ENCODE measurements around the gene CSPG5.

The CSPG5 gene

DNA sequence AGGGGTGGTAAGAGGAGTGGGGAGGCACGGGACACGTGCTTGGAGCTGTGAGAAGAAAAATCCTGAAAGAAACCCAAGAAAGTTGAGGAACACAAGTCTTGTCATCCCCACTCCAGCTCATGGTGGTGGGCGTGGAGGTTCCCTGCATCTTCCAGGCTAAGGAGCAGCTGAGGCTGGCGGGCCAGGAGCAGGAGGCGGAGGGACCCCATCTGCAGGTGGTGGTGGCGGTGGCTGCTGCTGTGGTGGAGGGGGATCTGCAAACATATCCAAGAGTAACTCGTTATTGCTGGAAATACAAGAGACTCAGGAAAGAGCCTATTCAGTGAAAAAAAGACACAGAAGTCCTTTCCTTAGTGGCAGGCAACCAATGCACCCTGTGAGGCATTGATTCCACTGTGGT lies 9.4 kb upstream of the CSPG5 start:
- DNase-seq (ENCODE audit: low read depth in 2 of 2), result no peak

DNA sequence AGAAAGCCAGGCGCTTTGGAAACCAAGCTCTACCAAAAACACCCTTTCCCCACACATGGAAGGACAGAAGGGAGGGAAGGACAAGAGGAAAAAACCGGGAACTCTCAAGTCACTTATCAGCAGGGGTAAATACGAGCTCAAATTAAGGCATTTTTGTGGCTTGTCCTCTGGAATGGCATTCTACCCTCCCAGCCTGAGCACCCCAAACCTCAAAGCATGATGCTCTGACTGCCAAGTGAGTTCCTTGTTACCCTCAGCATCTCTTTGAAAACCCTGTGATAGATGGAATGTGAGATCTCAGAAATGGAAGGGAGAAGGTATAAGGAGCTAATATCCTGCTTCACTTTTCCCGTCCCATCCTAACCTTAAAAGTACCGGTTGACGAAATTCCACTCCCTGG lies 8.1 kb upstream of the CSPG5 start:
- no peak for DNase-seq (ENCODE audit: low read depth in 2 of 2)

DNA sequence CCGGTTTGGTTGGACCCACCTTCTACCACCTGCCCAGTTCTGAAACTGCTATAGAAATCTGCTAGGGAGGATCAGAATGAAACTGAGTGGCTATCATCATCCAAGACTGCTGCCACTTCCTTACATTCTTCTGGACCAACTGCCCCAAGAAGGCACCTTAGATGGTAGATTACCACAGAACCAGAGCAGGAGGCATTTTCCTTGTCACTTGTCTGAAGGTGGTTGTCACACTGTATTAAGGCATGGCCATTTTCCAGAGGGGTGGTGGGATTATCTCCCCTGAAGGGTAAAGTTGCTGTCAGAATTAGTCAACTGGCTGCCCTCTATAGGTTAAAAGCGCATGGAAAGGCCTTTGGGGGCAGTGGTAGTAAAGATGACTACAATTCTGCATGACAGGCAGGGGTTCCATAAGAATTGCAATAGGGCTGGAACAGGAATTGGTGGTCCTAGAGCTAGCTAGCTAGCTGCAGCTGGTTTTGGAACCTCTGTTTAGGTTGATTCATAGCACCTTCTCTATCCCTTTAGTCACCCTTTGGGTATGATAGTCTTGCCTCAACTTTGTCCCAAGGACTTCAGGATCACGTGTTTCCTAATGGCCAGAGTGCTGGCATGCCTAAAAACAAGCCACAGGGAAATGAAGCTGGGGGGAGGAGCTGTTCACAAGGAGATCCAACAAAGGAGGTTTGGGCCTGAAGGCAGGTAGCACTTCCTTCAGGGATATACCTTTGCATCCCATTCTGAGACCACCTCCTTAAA lies 4.8 kb upstream of the CSPG5 start:
- DNase-seq (ENCODE audit: low read depth in 2 of 2), result no peak

DNA sequence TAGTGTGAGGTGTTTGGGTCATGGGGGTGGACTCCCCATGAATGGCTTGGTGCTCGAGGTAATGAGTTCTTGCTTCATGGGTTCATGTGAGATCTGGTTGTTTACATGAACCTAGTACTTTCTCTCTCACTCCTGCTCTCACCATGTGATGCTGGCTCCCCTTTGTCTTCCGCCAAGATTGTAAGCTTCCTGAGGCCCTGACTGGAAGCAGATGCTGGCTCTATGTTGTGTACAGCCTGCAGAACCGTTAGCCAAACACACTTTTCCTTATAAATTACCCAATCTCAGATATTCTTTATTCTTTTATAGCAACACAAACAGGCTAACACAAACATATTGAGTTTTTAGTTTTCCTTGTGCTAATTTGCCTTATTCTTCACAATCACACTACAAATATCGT lies 3.2 kb upstream of the CSPG5 start:
- no peak for DNase-seq (ENCODE audit: low read depth in 2 of 2)

DNA sequence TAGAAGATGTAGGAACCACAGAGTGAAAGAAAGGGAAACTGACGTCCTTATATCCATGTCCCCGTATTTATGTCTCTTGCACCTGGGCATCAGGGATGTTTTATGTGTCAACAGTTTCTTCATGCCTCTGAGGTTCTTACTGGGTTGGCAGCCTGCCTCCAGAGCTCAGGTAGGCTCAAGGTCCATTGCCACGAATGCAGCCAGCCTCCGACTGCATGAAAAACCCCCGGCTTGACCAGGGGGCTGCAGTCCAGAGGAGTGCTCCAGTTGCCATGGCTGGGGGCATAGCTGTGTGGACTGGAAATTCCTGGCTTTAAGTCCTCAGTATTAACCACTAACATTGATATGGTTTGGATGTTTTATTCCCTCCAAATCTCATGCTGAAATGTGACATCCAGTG lies 2.8 kb upstream of the CSPG5 start:
- DNase-seq (ENCODE audit: low read depth in 2 of 2), result no peak

DNA sequence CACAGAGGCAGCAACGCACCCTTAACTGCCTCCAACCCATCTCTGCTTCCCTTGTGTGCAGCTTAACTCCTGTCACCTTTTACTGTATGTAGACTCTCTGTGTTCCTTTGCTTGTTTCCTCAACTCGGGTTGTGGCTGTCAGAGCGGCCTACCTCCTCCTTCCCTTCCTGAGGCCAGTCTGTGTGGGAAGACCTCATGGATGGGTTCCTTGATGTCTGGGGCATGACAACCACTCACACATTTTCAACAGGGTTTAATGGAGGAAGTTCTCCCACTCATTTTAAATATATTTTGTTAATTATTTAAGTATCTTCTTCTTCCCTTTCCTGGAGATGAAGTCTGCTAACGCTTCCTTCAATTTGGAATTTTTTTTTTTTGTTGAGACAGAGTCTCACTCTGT lies 1.8 kb upstream of the CSPG5 start:
- no peak for DNase-seq (ENCODE audit: low read depth in 2 of 2)

DNA sequence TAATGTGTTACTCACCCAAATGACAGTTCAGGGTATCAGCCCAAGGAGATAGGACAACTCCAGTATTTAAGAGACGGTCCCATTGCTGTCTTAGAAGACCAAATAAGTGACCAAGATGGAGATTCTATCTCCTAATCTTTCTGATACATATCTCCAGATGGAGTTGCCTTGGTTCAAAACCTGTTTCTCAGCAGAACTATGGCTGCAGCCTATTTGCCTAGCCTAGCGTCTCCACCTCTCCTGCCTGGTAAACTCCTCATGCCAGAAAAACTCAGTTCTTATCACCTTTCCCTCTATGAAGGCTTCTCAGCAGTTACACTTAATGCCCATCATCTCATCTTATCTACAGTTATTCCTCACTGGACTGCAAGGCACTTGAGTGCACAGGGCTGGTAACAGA lies 1.2 kb upstream of the CSPG5 start:
- DNase-seq (ENCODE audit: low read depth in 2 of 2), result no peak

DNA sequence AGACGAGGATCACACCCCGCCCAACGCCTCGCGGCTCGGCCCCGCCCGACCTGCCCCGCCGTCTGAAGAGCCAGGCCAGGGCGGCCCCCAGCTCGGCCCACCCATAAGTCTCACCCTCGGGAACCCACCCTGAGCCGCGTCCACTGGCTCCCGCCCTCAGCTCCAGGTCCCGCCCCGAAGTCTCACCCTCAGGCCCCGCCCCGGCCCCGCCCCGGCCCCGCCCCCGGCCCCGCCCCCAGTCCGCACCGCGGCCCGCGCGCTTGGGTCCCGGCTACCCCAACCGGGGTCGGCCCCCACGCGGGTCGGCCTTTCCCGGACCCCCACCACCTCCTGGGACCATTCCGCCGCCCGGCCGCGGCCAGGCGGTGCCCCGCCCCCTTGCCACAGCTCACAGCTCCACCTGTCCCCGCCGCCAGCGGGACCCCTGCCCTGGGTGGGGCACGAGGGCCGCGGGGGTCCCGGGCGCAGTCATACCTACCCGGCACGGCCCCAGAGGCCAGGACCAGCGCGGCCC lies 489 bp downstream of the CSPG5 start:
- peak in 1 of 2 donors; percentile 33 for DNase-seq (ENCODE audit: low read depth in 2 of 2)

DNA sequence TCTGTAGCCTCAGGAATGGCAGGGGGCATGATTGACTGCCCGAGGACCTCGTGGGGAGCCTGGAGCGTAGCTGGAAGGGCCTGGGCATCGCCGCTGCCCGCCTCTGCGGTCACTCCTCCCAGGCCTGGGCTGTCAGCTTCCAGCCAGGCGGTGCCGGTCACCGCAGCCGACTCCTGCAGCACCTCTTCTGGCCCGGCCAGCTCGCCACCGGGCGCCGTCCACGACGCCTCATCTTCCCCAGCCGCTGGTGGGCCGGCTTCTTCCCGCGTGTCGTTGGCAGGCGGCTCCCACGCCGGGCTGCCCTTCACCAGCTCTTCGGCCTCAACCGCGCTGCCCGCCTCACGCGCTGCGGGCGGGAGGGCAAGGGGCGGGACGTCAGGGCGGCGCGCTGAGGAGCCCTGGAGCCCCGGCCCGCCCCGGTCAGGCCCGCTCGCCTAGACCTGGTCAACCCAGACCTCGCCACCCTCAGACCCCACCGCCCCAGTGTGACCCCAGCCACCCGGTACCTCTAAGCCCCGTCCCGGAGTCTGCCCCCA lies 1.0 kb downstream of the CSPG5 start:
- no peak for DNase-seq (ENCODE audit: low read depth in 2 of 2)

DNA sequence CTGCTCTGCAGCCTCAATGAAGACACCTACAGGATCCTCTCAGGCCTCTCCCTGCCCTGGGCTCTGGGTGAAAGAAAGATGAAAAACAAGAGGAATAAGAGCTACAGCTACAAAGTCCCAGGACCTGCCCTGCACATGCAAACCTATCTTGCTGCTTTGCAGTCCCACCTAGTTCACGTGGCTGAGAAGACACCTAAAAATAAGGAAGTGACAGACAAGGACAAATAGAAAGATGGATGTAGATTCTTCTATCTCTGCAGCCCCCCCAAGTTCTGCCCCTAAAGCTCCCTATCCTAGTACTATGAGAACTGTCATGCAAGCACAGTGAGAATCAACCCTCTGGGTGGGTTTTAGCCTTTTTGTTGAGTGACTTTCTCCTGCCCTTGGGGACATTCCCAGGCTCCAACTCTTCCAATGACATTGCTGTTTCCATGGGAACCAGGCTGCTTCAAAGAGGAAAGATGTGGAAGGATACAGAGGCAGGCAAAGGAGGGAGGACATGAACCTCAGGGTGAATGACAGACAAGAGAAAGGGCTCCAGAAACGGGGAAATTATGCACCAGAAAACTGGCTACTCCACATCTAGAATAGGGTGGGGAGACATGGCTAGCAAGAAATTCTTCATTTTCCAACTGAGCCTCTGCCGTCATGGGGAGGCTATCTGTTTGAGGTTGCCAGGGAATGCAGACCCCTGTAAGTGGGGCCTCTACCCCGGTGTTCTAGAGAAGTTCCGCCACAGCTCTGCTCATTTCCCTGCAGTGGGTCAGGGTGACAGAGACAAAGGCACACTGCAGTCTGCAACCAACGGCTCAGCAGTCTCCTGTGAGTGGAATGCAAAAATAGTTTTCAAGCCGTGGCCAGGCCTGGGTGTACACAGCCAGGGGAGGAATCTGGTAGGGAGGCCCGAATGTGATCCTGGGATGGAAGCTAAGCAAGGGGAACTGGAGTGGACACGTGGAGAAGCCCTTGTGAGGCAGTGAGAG lies 5.2 kb downstream of the CSPG5 start:
- DNase-seq (ENCODE audit: low read depth in 2 of 2), result no peak

DNA sequence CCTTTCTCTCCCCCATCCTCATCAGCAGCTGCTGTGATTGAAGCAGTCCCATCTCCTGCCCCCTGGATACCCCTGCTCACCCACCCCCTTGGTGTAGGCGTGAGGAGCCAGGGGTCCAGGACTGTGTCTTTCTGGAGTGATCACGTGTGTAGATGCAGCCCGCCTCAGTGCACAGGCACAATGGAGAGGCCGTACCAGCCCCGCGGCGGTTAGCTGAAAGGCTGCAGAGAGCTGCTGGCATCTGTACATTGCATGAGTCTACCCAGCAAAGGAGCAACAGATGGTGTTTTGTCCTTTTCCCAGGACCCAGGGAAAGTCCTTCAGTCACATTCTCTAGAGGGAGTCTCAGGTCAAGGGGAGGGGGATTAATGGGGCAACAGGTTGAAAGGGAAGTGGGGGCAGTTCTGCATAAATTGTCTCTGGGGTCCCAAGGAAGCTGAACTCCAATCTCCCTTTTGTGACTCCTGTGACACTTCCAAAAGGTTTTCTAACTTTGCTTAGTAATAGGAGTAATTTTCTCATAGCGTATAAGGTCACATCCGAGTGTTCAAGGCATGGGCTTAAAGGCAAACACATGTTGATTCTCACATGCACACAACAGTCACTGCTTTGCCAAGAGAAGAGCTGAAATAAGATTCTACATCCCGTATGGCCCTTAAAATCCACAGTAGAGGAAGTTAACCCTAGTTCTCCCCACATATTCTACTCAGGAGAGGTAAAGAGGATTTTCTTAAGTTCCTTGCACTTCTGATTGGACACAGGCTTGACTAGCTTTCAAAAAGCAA lies 7.1 kb downstream of the CSPG5 start:
- no peak for DNase-seq (ENCODE audit: low read depth in 2 of 2)

DNA sequence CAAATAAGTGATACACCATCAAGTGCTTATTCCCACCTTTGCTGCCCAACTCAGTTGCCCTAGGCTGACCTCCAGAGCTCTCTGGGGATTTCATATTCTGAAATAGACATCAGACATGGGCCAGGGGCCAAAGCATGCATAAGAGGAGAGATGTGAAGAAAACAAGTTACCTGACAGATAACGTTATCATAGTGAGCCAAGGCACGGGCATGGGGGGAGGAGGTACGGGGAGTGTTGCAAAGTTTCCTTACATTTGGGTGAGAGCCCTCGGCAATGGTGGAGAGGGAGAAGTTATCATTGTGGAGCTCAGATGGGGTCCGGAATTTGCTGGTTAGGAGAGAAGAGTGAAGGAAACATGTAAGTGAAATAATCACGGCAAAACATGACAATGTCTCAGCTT lies 9.8 kb downstream of the CSPG5 start:
- no peak for DNase-seq (ENCODE audit: low read depth in 2 of 2)

DNA sequence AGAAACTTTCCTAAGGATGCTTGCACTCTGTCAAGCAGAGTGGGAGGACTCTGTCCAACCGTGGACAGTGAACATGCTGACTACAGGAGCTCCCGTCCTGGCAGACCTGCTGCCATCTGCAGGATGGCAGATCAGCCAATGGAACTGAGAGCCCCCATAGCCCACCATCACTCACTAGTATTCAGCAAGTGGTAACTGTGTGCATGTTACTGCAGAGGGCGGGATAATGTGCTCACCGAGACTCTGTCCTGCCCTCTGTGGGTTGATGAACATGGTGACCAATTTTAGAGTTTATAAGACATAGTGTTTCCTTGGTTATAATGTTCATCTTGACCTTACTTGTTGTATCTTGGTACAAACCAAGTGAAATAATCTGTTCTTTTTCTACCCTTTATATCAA lies 11.5 kb downstream of the CSPG5 start:
- no peak for DNase-seq (ENCODE audit: low read depth in 2 of 2)

DNA sequence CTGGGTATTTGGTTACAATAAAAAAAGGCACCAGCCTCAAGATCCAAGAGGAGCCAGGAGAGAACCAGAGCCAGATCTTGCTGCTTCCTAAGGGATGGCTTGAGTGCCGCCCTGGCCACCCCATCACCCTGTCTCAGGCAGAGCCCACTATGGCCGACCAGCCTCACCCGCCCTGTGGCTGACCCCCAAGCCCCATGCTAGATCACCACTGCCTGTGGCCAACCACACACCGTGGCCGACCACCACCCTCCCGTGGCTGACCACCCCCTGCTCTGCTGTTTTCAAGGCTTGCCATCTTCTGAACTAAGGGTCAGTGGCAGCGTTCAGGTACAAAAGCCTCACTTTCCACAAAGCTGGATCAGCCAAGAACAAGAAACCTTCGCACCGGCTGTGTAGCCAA lies 12.0 kb downstream of the CSPG5 start:
- DNase-seq (ENCODE audit: low read depth in 2 of 2), result no peak

DNA sequence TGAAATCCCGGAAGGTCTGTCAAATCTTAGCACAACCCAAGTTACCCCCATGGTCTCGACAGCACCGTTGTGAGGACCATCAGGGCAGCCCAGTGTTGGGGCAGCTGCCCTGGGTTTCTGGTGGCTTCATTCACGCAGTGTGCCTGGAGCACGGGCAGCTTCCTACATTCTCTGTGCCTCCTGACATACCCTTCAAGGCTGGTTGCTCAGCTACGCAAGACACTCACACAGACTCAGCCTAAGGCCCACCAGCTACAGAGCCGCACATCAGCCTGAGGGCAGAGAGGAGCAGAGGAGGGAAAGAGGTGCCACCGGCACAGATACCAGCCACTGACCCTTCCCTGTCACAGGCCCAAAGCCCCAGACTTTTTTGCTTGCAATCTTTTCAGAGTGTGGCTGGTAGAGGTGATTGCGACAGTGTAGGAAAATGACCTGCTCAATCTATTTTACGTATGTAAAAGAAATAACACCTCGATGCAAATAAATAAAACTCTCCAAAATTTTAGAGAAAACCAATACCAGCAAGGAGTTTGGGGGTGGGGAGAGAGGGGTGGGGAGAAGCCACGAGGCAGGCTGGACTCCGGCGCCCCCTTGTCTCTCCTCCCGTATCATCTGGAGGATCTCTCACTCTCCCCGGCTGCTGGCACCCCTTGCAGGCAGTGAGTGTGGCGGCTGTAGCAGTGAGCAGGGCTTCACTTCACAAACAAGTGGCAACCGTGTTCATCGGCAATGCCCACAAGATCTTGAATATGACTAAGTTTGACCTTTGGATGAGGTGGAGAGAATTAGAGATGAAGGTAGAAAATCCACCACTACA lies 12.7 kb downstream of the CSPG5 start:
- no peak for DNase-seq (ENCODE audit: low read depth in 2 of 2)

DNA sequence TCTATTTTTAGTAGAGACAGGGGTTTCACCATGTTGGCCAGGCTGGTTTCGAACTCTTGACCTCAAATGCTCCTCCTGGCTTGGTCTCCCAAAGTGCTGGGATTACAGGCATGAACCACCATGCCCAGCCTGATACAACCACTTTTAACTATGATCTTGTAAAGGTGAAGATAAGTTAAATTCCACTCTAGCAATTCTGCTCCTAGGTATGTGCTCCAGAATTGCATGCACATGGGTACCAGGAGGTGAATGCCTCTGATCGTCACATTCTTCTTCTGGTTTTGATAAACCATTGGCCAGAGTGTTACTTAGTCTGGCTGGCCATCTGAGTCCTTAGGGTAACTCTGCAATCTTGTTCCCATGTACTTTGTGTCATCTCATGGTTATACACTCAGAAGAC lies 22.3 kb downstream of the CSPG5 start:
- DNase-seq (ENCODE audit: low read depth in 2 of 2), result no peak

DNA sequence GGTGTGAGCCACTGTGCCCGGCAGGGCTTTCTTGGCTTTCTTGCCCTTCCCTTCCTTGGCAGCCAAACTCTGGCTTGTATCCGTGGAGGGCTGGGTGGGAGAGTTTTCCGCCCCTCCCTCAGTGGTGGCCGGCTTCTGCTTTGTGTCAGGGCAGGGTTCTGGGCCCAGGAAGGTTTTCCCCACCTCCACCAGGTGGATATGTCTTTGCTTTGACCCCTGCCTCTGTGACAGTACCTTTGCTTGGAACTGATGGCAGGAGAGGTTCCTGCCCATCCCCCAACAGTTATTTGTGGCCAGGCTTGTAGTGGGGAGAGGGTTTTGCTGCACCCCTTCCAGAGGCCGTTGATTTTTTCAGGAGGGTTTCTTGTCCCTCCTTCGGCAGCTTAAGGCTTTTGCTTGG lies 24.3 kb downstream of the CSPG5 start:
- DNase-seq (ENCODE audit: low read depth in 2 of 2), result no peak

DNA sequence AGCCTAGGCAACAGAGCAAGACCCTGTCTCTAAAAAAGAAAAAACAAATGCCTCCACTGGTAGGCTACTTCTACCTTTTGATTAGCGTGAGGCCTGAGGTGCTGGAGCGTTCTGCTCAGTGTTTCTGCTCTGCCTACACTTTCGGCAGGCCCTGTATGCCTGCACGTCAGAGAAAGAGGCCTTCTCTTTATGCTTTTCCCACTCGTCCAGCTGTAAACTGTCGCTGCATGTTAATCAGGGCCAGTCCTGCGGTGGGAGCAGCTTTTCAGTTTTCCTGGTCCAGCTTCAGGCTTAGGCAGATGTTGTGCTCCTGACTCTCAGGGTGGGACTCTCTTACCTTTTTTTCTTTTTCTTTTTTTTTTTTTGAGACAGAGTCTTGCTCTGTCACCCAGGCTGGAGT lies 25.3 kb downstream of the CSPG5 start:
- no peak for DNase-seq (ENCODE audit: low read depth in 2 of 2)

DNA sequence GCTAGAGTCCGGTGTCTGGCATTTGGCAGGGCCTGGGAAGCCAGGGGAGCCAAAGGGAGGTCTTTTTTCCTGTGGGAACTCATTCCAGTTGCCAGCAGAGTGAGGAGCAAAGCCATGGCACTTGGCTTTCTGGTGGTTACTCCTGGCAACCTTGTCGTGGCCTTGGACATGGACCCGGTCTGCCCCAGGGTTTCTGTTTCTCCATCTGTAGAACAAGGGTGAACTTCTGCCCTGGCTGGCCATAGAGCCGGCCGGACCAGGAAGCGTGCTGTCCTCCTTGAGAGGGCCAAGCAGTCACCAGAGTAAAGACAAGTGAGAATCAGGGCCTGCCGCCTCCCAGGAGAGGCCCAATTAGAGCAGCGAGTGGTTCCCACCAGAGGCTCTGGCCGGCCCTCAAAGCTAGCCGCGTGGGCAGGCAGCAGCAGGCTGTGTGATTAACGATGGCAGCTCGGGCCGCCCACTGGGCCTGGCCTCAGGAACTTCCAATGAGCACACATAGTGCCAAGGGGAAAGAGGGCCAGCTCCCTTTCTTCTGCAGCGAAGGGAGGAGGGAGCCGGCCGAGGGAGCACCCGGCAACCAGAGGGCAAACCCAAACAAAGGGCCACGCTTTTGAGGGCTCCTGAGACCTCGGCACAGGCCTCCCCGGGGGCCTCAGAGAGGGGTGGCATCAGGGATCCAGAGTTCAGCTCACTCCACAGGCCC lies 36.0 kb downstream of the CSPG5 start:
- no peak for DNase-seq (ENCODE audit: low read depth in 2 of 2)

DNA sequence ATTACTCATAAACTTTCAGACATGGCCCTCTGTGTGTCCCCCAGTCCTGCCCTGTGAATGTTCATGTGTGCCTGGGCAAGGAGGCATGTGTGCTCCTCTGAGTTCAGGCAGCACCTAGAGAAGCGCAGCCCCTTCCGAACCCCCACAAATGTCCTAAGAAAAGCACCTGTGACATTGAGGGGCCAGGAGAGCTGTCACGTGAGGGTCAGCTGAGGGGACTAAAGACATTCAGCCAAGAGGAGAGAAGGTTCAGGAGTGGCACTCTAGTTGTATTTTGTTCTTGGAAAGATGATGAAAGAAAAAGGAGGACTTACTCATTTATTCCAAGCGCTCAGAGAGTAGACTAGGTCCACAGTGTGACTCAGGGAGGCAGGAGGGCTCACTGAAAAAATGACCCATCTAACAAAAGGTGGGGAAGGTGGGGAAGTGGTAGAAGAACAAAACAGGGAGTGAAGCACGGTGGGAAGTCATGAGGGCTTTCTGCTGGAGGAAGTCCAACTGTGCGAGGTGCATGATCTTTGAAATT lies 37.0 kb downstream of the CSPG5 start:
- DNase-seq (ENCODE audit: low read depth in 2 of 2), result no peak
